ENCODE measurements around the gene ANKRD66. TPM values are rescaled to one million over a fixed set of nuclear protein-coding genes. Genes with fewer than 3 reads are reported as not detected.
"Not testable (repeated sequence)": the region's sequence is repeated elsewhere in the genome, so short reads cannot be mapped to it uniquely, and the experiment has no call there.

The ANKRD66 gene
- total and polyA plus RNA-seq, 4 experiments from 2014 or later, result not detected

GRCh38 chr6:46741910-46742309, 4.8 kb upstream of the ANKRD66 start:
- H3K4me3 Mint-ChIP-seq, result no peak overlapping the region
- no peak overlapping the region for H3K27ac Mint-ChIP-seq
- intact Hi-C loops (cut with micrococcal nuclease), result no loop called here
- ChIA-PET CTCF (ENCODE audit: partially characterized antibody) (no interaction called here), POLR2A (ENCODE audit: partially characterized antibody) (no interaction called here)
- no peaks in the 10 kb centered on the region for H3K4me1 ChIP-seq (ENCODE audit: insufficient read depth, low read length)
- no peaks in the 10 kb centered on the region for H3K36me3 ChIP-seq (ENCODE audit: insufficient read depth, low read length)
- peaks cover 12 to 16% of the 10 kb centered on the region in 2 donors for H3K27me3 Mint-ChIP-seq
- DNase-seq, result no peak
- no peaks in the 10 kb centered on the region for H3K4me1 Mint-ChIP-seq
- peaks cover 0 to 5% (median 0%) of the 10 kb centered on the region in 8 donors for H3K9me3 Mint-ChIP-seq
- H3K9me3 ChIP-seq (ENCODE audit: control insufficient read depth in 1 of 2, low read length in 2 of 2), result no peaks in the 10 kb centered on the region
- H3K27me3 ChIP-seq (ENCODE audit: insufficient read depth, low read length), result peaks cover 4% of the 10 kb centered on the region
- H3K4me3 ChIP-seq (ENCODE audit: low read length in 2 of 2), result no peak overlapping the region
- H3K27ac ChIP-seq (ENCODE audit: low read depth, low read length), result no peak overlapping the region
- no peaks in the 10 kb centered on the region for H3K36me3 Mint-ChIP-seq

GRCh38 chr6:46743425-46744158, 3.1 kb upstream of the ANKRD66 start:
- H3K4me1 ChIP-seq (ENCODE audit: insufficient read depth, low read length), result no peaks in the 10 kb centered on the region
- H3K27ac ChIP-seq (ENCODE audit: low read depth, low read length), result no peak overlapping the region
- H3K27me3 Mint-ChIP-seq, result peaks cover 5 to 10% of the 10 kb centered on the region in 2 donors
- ChIA-PET POLR2A (ENCODE audit: partially characterized antibody) (no interaction called here), CTCF (ENCODE audit: partially characterized antibody) (no interaction called here)
- no peaks in the 10 kb centered on the region for H3K27me3 ChIP-seq (ENCODE audit: insufficient read depth, low read length)
- H3K4me3 Mint-ChIP-seq, result no peak overlapping the region
- no peak for DNase-seq
- no peak overlapping the region for H3K27ac Mint-ChIP-seq
- H3K36me3 Mint-ChIP-seq, result no peaks in the 10 kb centered on the region
- H3K9me3 Mint-ChIP-seq, result peaks cover 0 to 5% (median 0%) of the 10 kb centered on the region in 8 donors
- intact Hi-C loops (cut with micrococcal nuclease), result no loop called here
- H3K4me3 ChIP-seq (ENCODE audit: low read length in 2 of 2), result no peak overlapping the region
- H3K9me3 ChIP-seq (ENCODE audit: control insufficient read depth in 1 of 2, low read length in 2 of 2), result no peaks in the 10 kb centered on the region
- no peaks in the 10 kb centered on the region for H3K36me3 ChIP-seq (ENCODE audit: insufficient read depth, low read length)
- H3K4me1 Mint-ChIP-seq, result no peaks in the 10 kb centered on the region

GRCh38 chr6:46744159-46744725, 2.5 kb upstream of the ANKRD66 start:
- H3K36me3 ChIP-seq (ENCODE audit: insufficient read depth, low read length); H3K9me3 ChIP-seq (ENCODE audit: control insufficient read depth in 1 of 2, low read length in 2 of 2); H3K4me1 Mint-ChIP-seq; H3K36me3 Mint-ChIP-seq; intact Hi-C loops (cut with micrococcal nuclease); POLR2A ChIA-PET (ENCODE audit: partially characterized antibody); H3K9me3 Mint-ChIP-seq; H3K4me3 Mint-ChIP-seq; H3K27me3 Mint-ChIP-seq; H3K27ac Mint-ChIP-seq; CTCF ChIA-PET (ENCODE audit: partially characterized antibody); H3K27ac ChIP-seq (ENCODE audit: low read depth, low read length); DNase-seq; H3K4me3 ChIP-seq (ENCODE audit: low read length in 2 of 2); H3K4me1 ChIP-seq (ENCODE audit: insufficient read depth, low read length); H3K27me3 ChIP-seq (ENCODE audit: insufficient read depth, low read length): not testable (repeated sequence)

GRCh38 chr6:46745973-46746372, 760 bp upstream of the ANKRD66 start:
- POLR2A ChIA-PET (ENCODE audit: partially characterized antibody), result no interaction called here
- H3K27ac Mint-ChIP-seq, result no peak overlapping the region

GRCh38 chr6:46748940-46749503, 2.3 kb downstream of the ANKRD66 start:
- Histone ChIP-seq H3K4me3 (ENCODE audit: low read length in 2 of 2) (no peak overlapping the region), H3K36me3 (ENCODE audit: insufficient read depth, low read length) (no peaks in the 10 kb centered on the region), H3K4me1 (ENCODE audit: insufficient read depth, low read length) (no peaks in the 10 kb centered on the region), H3K9me3 (ENCODE audit: control insufficient read depth in 1 of 2, low read length in 2 of 2) (no peaks in the 10 kb centered on the region), H3K27me3 (ENCODE audit: insufficient read depth, low read length) (no peaks in the 10 kb centered on the region), H3K27ac (ENCODE audit: low read depth, low read length) (no peak overlapping the region)
- ChIA-PET CTCF (ENCODE audit: partially characterized antibody) (no interaction called here), POLR2A (ENCODE audit: partially characterized antibody) (no interaction called here)
- Mint-ChIP-seq H3K27ac (no peak overlapping the region), H3K27me3 (peaks cover 5 to 15% of the 10 kb centered on the region in 2 donors), H3K9me3 (peaks cover 0 to 3% (median 0%) of the 10 kb centered on the region in 8 donors), H3K36me3 (no peaks in the 10 kb centered on the region), H3K4me3 (no peak overlapping the region), H3K4me1 (no peaks in the 10 kb centered on the region)
- DNase-seq, result no peak
- intact Hi-C loops (cut with micrococcal nuclease), result no loop called here

More at GRCh38 chr6:46745973-46746372, 760 bp upstream of the ANKRD66 start:
- Mint-ChIP-seq H3K4me1 (no peaks in the 10 kb centered on the region), H3K27me3 (peaks cover 5 to 10% of the 10 kb centered on the region in 2 donors), H3K9me3 (peaks cover 0 to 3% (median 0%) of the 10 kb centered on the region in 8 donors), H3K36me3 (no peaks in the 10 kb centered on the region), H3K4me3 (no peak overlapping the region)
- Histone ChIP-seq H3K27ac (ENCODE audit: low read depth, low read length) (no peak overlapping the region), H3K4me1 (ENCODE audit: insufficient read depth, low read length) (no peaks in the 10 kb centered on the region), H3K9me3 (ENCODE audit: control insufficient read depth in 1 of 2, low read length in 2 of 2) (no peaks in the 10 kb centered on the region), H3K27me3 (ENCODE audit: insufficient read depth, low read length) (no peaks in the 10 kb centered on the region), H3K4me3 (ENCODE audit: low read length in 2 of 2) (no peak overlapping the region), H3K36me3 (ENCODE audit: insufficient read depth, low read length) (no peaks in the 10 kb centered on the region)
- DNase-seq, result no peak
- CTCF ChIA-PET (ENCODE audit: partially characterized antibody), result no interaction called here
- intact Hi-C loops (cut with micrococcal nuclease), result no loop called here

- intact Hi-C loops (cut with micrococcal nuclease), result no loop called here
- no peak overlapping the region for H3K27ac ChIP-seq (ENCODE audit: low read depth, low read length)
- ChIA-PET CTCF (ENCODE audit: partially characterized antibody) (no interaction called here), POLR2A (ENCODE audit: partially characterized antibody) (no interaction called here)
- H3K4me1 ChIP-seq (ENCODE audit: insufficient read depth, low read length), result no peaks in the 10 kb centered on the region
- Mint-ChIP-seq H3K9me3 (peaks cover 0 to 3% (median 0%) of the 10 kb centered on the region in 8 donors), H3K27ac (no peak overlapping the region), H3K36me3 (no peaks in the 10 kb centered on the region), H3K27me3 (peaks cover 4 to 13% of the 10 kb centered on the region in 2 donors), H3K4me3 (no peak overlapping the region), H3K4me1 (no peaks in the 10 kb centered on the region)
- no peaks in the 10 kb centered on the region for H3K9me3 ChIP-seq (ENCODE audit: control insufficient read depth in 1 of 2, low read length in 2 of 2)
- no peaks in the 10 kb centered on the region for H3K27me3 ChIP-seq (ENCODE audit: insufficient read depth, low read length)
- no peak overlapping the region for H3K4me3 ChIP-seq (ENCODE audit: low read length in 2 of 2)
- DNase-seq, result no peak
- H3K36me3 ChIP-seq (ENCODE audit: insufficient read depth, low read length), result no peaks in the 10 kb centered on the region
Observed at GRCh38 chr6:46749731-46750130, 3.0 kb downstream of the ANKRD66 start.

- Histone ChIP-seq H3K36me3 (ENCODE audit: insufficient read depth, low read length) (no peaks in the 10 kb centered on the region), H3K4me3 (ENCODE audit: low read length in 2 of 2) (no peak overlapping the region), H3K9me3 (ENCODE audit: control insufficient read depth in 1 of 2, low read length in 2 of 2) (no peaks in the 10 kb centered on the region), H3K27me3 (ENCODE audit: insufficient read depth, low read length) (no peaks in the 10 kb centered on the region), H3K4me1 (ENCODE audit: insufficient read depth, low read length) (no peaks in the 10 kb centered on the region), H3K27ac (ENCODE audit: low read depth, low read length) (no peak overlapping the region)
- CTCF ChIA-PET (ENCODE audit: partially characterized antibody), result no interaction called here
- Mint-ChIP-seq H3K9me3 (no peaks in the 10 kb centered on the region), H3K4me3 (no peak overlapping the region), H3K36me3 (no peaks in the 10 kb centered on the region), H3K4me1 (no peaks in the 10 kb centered on the region), H3K27ac (no peak overlapping the region), H3K27me3 (peaks cover 0 to 6% of the 10 kb centered on the region in 2 donors)
- no peak for DNase-seq
- POLR2A ChIA-PET (ENCODE audit: partially characterized antibody), result no interaction called here
- intact Hi-C loops (cut with micrococcal nuclease), result no loop called here
Observed at GRCh38 chr6:46751658-46752057, 4.9 kb downstream of the ANKRD66 start.
